Stimulated activated CD8-positive, alpha-beta memory T cell treated with anti-CD3 and anti-CD28 coated beads, Interleukin-4, amount 100 ng/mL, for 1 hour (primary cell): ENCODE measurements around the gene PRELID1.

ENCODE experiments used
- DNase-seq, 2 donors: peaks; one replicate each; pipeline ENCODE4 v3.0.0-alpha.2; 2020; ENCODE audit warnings: low read depth in 2 of 2, low spot score in 1 of 2

The PRELID1 gene

GRCh38 chr5:177313561-177314259, 10.1 kb downstream of the PRELID1 start:
- DNase-seq: no peak

GRCh38 chr5:177314376-177315342, 11.1 kb downstream of the PRELID1 start:
- no peak for DNase-seq

DNA sequence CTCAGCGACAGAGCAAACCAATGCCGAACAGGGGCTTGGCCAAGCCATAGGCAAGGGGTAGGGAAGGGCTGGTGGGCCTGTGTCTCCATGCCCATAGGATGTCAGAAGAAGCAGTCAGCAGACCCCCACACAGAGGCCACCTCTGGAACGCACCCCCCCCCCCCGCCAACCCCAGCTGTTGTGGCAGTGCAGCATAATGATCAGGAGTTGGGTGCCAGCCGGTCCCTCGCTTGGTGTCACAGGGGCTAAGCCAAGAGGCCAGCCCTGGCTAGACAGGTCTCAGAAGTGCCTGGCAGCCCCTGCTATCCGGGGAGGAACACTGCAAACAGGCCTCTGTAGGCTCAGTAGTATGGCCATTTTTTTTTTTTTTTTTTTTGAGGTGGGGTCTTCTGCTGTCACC, 11.8 kb downstream of the PRELID1 start:
- DNase-seq: no peak

- no peak for DNase-seq
Observed at GRCh38 chr5:177316005-177316404, 12.4 kb downstream of the PRELID1 start.

GRCh38 chr5:177317959-177318377, 14.4 kb downstream of the PRELID1 start:
- peak in 1 of 2 donors; percentile 58 for DNase-seq

- DNase-seq: no peak
Observed at GRCh38 chr5:177319913-177320588, 16.5 kb downstream of the PRELID1 start.

- DNase-seq: no peak
Observed at GRCh38 chr5:177320879-177321278, 17.3 kb downstream of the PRELID1 start.

- DNase-seq: no peak
Observed at GRCh38 chr5:177325868-177326381, 22.3 kb downstream of the PRELID1 start.

GRCh38 chr5:177327539-177328522, 24.2 kb downstream of the PRELID1 start:
- DNase-seq: no peak

DNA sequence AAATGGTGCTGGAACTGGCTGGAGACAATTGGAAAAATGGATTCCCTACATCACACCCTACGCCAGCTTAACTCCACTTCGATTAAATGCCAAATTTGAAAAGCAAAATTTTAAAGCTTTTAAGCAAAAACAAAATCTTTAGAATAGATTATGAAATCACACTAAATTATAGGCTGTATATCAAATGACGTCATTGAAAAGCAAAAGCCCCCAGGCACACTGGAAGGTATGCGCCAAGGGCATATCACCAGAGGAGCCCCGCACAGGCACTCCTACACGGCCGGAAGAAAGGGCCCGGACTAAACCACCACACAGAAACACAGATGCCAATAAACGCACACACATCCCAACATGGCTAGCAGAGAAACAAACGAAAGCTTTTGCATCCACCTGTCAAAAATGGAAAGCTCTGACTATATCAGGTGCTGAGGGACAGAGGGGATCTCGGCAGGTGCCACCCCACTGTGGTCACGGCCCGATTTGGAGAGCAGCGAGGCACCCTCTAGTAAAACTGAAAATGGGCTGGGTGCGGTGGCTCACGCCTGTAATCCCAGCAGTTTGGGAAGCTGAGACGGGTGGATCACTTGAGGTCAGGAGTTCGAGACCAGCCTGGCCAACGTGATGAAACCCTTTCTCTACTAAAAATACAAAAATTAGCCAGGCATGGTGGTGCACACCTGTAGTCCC, 25.1 kb downstream of the PRELID1 start:
- DNase-seq: no peak

DNA sequence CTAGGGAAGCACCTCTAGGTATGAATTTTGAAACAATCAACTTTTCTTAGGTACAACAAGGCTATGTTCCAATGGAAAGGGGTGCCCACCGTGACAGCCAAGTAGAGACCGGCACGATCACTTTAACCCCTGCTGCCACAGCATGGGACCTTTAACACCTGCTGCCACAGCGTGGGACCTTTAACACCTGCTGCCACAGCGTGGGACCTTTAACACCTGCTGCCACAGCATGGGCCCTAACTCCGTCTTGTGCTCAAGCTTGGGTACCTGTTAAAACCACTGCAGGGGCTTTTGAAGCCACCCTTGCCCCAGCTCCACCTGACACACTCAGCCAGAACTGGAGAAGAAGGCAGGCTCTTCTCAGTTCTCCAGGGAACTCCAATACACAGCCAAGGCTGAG, 26.3 kb downstream of the PRELID1 start:
- DNase-seq: no peak

DNA sequence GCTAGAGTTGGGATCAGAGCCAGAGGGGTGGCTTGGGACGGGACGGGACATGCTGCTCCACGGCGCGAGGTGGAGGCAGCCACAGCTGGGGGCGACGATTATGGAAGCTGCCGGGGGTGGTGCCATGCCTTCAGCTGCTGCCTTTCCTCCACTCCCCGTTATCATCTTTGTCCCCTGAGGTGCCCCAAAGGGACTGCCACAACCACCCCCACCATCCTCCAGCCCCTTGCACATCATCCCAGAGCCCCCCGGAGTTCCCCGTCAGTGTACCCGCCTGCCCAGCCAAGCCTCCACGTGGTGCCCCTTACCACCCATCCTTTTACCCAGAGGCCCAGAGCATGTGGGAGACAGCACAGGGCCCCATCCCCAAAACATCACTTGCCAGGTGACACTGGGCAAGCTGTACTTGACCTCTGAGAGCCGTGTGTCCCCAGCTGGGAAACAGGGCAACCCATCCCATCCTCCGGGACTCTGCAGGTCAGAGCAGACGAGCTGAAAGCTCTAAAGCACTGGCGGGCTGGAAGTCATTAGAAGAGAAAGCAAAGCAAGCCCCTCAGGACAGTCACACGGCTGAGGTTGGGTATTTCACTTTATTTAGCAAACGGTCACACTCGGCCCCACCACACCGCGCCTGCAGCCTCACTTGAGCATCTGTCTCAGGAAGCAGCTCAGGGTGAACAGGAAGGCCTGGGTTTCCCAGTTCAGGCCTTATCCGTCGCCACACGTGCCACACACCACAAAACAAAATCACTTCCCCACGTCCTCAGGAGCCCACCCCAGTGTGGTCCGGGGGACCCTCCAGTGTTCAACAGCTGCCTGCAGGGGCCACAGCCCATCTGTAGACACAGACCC, 27.6 kb downstream of the PRELID1 start:
- no peak for DNase-seq

GRCh38 chr5:177332031-177332895, 28.7 kb downstream of the PRELID1 start:
- DNase-seq: no peak

GRCh38 chr5:177332896-177333260, 29.3 kb downstream of the PRELID1 start:
- DNase-seq: no peak

- DNase-seq: no peak
Observed at GRCh38 chr5:177333420-177334154, 30.0 kb downstream of the PRELID1 start.

DNA sequence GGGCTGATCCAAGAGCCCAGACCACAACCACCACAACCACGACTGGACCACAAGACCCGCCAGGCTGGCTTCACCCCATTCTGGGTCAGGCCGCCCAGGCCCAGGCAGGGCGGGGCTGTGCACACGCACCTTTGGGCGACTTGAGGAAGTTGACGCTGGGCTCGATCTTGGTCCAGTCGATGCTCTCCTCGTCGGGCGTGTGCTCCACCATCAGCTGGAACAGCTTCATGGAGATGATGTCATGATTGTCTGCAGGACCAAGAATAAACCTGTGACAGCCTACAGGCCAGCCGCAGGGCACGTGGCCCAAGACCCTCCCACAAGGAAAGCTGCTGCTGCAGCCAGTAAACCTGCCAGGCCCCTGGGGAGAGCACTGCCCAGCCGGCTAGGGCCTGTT, 30.6 kb downstream of the PRELID1 start:
- DNase-seq: no peak
